GM18867 (cell line): Measurements from ENCODE around the gene S100A6.

Experiments
- ATAC-seq: cut with Tn5 transposase; IDR thresholded peaks from one replicate; pipeline ENCODE4 v1.9.1; 2021; ENCODE audit warnings: mild to moderate bottlenecking, moderate library complexity; ENCODE audit not compliant: unreplicated experiment

The S100A6 gene

DNA sequence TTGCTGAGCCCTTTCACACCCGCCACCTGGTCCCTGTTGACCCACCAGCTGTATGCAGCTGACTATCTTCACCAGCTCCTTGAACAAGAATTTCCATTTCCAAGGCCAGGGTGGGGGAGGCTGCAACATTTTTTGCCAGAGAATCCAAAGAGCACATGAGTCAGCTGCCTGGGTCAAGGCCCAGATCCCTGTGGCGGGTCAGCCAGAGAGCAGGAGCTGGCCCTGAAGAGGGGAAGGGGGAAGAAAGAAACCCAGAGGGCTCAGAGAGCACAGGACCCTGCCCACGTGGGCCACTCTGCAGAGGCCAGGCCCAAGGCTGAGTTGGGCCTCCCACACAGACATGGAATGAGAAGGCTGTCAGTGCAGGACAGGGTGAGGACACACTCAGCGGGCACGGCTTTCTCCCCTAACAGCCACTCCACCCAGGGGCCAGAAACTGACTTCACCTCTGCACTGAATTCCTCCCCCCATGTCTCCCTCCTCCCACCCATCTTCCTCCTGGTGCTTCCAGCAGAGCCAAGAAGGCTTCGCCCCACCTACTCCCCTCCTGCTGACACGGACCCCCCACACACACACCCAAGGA, 28.9 kb downstream of the S100A6 start:
- ATAC-seq, result no peak

DNA sequence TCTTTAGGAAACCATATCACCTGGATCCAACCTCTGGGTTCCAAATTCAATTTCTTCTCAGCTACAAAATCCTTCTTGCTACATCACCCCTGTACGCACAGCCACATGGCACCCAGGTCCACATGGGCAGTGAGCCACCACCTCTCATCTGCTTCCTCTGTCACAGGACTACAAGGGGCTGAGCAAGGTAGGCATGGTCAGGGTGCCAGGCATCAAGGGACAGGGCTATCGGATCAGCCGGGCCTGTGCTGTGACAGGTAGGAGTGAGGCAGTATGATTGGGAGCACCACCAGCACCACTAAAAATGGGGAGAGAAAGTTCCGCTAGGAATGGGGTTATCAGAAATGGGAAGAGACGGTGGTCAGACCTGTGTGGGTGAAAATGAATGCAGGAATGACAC, 29.4 kb downstream of the S100A6 start:
- no peak for ATAC-seq

GRCh38 chr1:153505576-153505975, 30.2 kb downstream of the S100A6 start:
- no peak for ATAC-seq

DNA sequence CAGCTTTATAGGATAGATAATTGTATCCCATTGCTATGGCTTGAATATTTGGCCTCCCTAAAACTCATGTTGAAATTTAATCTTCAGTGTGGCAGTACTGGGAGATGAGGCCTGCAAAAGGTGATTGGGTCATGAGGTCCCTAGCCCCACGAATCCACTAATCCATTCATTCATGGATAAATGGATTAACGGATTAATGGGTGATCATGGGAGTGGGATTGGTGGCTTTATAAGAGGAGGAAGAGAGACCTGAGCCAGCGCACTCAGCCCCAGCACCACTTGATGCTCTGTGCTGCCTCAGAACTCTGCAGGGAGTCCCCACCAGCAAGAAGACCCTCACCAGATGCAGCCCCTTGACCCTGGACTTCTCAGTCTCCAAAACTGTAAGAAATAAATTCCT, 32.0 kb downstream of the S100A6 start:
- no peak for ATAC-seq

DNA sequence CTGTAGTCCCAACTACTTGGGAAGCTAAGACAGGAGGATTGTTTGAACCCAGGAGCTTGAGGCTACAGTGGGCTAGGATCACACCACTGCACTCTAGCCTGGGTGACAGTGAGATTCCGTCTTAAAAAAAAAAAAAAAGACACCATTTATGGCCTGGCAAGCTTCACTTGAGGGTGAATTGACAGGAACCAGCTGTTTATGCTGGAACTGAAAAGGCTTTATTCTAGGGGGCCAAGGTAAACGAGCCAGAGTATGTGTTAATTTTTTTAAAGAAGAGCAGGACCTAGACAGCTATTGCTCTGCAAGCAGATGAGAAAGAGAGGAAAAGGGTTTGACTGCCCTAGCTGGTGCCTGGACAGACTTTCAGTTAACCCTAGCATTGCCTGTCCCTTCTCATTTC, 37.0 kb downstream of the S100A6 start:
- ATAC-seq, result no peak

DNA sequence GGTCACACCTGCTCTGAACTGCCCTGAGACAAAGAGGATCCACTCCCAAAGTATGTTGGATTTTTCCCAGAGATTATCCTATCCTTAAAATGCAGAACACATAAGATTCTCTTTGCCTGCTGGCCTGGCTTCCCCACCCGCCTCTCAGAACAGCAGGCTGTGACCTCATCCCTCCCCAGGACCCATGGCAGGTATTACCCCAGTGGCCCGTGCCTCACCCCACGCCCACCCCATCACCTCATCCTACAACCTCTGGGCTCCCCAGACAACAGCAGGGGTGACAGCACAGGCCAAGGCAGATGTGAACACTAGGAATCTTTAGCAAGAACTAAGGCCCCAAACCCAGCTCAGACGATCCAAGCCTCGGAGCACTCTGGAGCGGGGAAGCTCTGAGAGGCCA, 40.3 kb downstream of the S100A6 start:
- no peak for ATAC-seq

- ATAC-seq, result no peak
Measured at GRCh38 chr1:153494976-153495535, 40.7 kb downstream of the S100A6 start.

DNA sequence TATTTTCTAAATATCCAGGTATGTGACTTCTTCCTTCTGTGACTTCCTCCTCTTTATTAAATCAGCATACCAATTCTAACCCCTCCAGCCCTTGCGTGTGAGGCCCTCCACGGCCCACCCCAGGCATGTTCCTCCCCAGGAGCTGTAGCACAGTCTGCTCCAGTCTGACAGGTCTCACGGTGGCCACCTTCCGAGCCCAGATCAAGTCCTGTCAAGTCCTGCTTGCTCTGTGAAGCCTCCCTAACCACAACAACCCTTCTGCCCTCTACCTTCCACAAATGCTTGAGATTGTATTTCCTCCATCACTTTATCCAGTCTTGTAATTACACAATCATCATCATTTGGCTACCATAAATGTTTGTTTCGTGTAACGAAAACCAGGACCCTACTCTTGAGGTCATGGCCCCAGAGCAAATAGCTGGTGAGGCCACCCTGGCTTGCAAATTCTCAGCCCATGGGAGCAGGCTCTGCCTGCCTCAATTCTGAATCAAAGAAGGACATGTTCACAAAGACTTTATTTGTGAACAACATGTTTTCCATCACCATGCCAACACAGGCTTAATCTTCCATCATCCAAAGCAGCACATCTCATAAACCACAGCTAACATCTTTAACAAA, 42.3 kb downstream of the S100A6 start:
- ATAC-seq, result no peak

GRCh38 chr1:153490272-153491051, 45.3 kb downstream of the S100A6 start:
- ATAC-seq, result no peak

DNA sequence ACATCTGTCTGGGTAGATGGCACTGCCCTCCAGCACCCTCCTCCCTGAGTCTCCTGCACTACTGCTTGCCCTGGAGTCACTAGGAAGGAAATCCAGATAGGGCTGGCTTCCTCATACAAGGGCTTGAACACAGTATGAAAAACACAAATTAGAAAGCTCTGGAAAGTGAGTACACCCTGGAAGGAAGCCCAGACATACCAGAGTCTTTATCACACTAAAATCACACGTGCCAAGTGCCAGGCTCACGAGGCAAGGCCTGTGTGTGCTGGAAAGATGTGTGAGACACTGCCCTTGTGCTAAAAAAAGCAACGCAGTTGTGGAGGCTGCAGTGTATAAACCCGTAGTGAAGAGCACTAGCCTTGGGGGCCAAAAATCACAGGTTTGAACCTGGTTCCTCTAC, 47.1 kb downstream of the S100A6 start:
- no peak for ATAC-seq

DNA sequence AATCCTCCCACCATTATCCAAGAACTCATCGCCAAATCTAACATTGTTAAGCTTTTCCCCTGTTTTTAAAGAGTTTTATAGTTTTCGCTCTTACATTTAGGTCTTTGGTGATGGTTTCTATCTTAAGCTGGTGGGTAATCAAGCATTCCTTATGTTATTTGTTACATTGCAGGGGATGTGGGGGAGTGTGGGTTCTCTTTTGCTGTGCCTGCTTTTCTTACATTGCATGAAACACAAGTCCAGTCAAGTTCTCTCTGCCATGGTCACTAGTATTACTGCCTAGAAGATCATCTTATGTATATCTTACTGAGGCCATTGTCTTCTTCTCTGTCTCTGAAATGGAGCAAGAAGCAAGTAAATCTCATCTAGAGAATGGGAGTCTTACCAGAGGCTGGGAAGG, 48.1 kb downstream of the S100A6 start:
- no peak for ATAC-seq

GRCh38 chr1:153485863-153486262, 49.9 kb downstream of the S100A6 start:
- no peak for ATAC-seq
